Breast epithelium (tissue), 4 donors: Measurements from ENCODE around the gene TST. TPM values are rescaled to one million over a fixed set of nuclear protein-coding genes. Genes with fewer than 3 reads are reported as not detected.
A peak's percentile ranks its signal among the peaks of the same experiment; 100 is the strongest.

Experiments
- DNase-seq, 2 donors: peaks; one replicate each; pipeline ENCODE4 v3.0.0-alpha.2; 2019; ENCODE audit warnings: low spot score in 2 of 2
- H3K27ac ChIP-seq, 2 donors: fragments of 200-600 bp; sonication (generic) in 1 of 2; one replicate each; pipeline ENCODE4 v1.5.1; 2016 to 2019; ENCODE audit warnings: mild to moderate bottlenecking in 1 of 2
- H3K27me3 ChIP-seq, 2 donors: fragments of 200-600 bp; sonication (generic) in 1 of 2; one replicate each; pipeline versions ENCODE4 v1.5.1 to v1.6.0; 2017 to 2019; ENCODE audit warnings: control low read depth in 1 of 2, mild to moderate bottlenecking in 1 of 2
- H3K36me3 ChIP-seq: fragments of 200-600 bp; one replicate; pipeline ENCODE4 v1.5.1; 2019
- H3K4me1 ChIP-seq, 2 donors: fragments of 200-600 bp; sonication (generic); one replicate each; pipeline ENCODE4 v1.5.1; 2016 to 2019; ENCODE audit warnings: control low read depth in 1 of 2
- H3K4me3 ChIP-seq, 3 donors: fragments of 200-600 bp; sonication (generic); 1 replicate in 2 of 3; 2 replicates in 1 of 3; pipeline ENCODE4 v1.5.1; 2016 to 2019; ENCODE audit warnings: mild to moderate bottlenecking in 3 of 3, moderate library complexity in 2 of 3
- H3K9me3 ChIP-seq, 2 donors: fragments of 200-600 bp; sonication (generic) in 1 of 2; one replicate each; pipeline ENCODE4 v1.5.1; 2016 to 2019; ENCODE audit warnings: control low read depth in 1 of 2
- POLR2A ChIP-seq: fragments of 450-650 bp; IDR thresholded peaks from one replicate; pipeline ENCODE4 v1.6.1; 2016; ENCODE audit warnings: antibody characterized with exemption, mild to moderate bottlenecking, moderate library complexity
- POLR2AphosphoS5 ChIP-seq, 3 donors: sonication (generic); formaldehyde crosslinking; IDR thresholded peaks; one replicate each; pipeline ENCODE4 v1.6.1; 2017; ENCODE audit warnings: antibody characterized with exemption in 3 of 3
- intact Hi-C: fragments of 100-400 bp; cut with DNase I; formaldehyde crosslinking; loops from one replicate; pipeline ENCODE4 v1.15.1; 2023; ENCODE audit warnings: low total_unique reads
- total RNA-seq, 3 donors: library from RNA; depleted of rRNA; stranded (reverse); fragments of >200 nt; gene quantifications; one replicate each; pipeline ENCODE4 v1.1.0, GENCODE V29; 2016
- TF ChIP-seq, protein P1 (sequence below), 3 donors: fragments of 450-650 bp; IDR thresholded peaks; one replicate each; pipeline ENCODE4 v1.5.1; 2016 to 2017; ENCODE audit warnings: antibody characterized with exemption in 3 of 3, mild to moderate bottlenecking in 3 of 3, moderate library complexity in 3 of 3

TST gene
- total RNA-seq, 3 donors from 2014 or later: 51.1 to 68.0 (median 60.2) TPM

DNA sequence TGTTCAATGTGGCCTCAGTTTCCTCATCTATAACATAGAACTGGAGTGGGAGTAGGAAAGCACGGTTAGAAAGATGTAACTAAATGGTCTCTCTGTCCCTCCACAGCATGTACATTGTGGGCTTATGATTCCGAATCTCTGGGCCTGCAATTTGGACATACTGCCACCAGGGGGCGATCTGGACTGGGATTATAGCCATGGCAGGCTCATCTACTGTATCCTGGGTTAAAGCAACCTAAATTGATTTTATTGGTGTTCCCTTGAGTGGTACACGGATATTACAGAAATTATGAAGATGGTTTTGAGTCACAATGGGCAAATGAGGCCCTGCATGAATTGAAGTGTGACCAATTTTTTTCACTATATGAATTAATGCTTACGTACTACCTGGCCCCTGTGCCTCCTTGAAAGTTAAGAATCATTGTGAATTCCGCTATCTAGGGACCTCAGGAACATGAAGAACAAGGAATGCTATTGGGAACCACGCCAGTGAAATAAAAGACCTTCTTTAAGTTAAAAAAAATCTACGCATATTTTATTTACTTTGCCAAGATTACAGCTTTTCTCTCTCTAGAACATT is 32.9 kb downstream of the TST start:
- intact Hi-C loops: loop anchor here (10.0 kb wide), 1 partner anchor 192 kb away; no protein-coding TSS in a partner anchor
- no peak for TF ChIP-seq POLR2A
- TF ChIP-seq, protein P1, sequence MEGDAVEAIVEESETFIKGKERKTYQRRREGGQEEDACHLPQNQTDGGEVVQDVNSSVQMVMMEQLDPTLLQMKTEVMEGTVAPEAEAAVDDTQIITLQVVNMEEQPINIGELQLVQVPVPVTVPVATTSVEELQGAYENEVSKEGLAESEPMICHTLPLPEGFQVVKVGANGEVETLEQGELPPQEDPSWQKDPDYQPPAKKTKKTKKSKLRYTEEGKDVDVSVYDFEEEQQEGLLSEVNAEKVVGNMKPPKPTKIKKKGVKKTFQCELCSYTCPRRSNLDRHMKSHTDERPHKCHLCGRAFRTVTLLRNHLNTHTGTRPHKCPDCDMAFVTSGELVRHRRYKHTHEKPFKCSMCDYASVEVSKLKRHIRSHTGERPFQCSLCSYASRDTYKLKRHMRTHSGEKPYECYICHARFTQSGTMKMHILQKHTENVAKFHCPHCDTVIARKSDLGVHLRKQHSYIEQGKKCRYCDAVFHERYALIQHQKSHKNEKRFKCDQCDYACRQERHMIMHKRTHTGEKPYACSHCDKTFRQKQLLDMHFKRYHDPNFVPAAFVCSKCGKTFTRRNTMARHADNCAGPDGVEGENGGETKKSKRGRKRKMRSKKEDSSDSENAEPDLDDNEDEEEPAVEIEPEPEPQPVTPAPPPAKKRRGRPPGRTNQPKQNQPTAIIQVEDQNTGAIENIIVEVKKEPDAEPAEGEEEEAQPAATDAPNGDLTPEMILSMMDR (IDR thresholded peaks at IDR 0.05): peak in 1 of 3 donors; percentile 17
- TF ChIP-seq POLR2AphosphoS5 (IDR thresholded peaks at IDR 0.05): no peak
- H3K27ac ChIP-seq: no peak overlapping the region
- H3K4me1 ChIP-seq: no peaks in the 10 kb centered on the region
- no peaks in the 10 kb centered on the region for H3K36me3 ChIP-seq
- DNase-seq: no peak
- peaks cover 14 to 15% of the 10 kb centered on the region in 2 donors for H3K9me3 ChIP-seq
- H3K27me3 ChIP-seq: peaks cover 0 to 19% of the 10 kb centered on the region in 2 donors
- no peak overlapping the region for H3K4me3 ChIP-seq

DNA sequence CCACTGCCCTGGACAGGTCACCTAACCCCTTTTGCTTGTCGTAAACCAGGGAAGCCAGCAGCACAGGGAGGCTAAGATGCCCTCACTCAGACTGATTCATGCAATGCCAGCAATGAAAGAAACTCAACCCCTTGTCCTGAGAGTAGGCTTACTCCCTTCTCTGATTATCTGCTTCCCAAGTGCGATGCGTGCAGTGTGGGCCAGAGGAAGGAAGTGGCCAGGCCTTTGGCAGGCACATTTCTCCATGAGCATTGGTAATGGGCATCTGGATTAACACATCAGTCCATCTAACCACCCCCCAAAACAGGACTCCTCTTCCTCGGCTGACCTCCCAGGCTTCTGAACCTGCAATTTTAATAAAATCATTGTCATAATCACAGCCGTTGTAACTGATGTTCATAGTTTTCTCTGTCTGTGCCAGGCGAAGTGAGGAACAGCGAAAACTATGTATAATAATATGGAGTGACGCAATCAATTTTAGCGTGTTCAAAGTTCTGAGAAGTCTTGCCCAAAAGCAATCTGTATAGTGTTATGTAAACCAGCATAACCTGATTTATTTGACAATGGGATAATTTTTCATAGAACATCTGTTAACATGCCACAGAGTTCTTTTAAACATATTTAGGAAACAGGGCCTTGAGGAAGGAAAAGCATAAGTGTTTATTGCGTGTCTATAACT is 33.9 kb downstream of the TST start:
- Histone ChIP-seq H3K27me3 (peaks cover 0 to 9% of the 10 kb centered on the region in 2 donors), H3K36me3 (no peaks in the 10 kb centered on the region), H3K4me1 (no peaks in the 10 kb centered on the region), H3K9me3 (peaks cover 14 to 15% of the 10 kb centered on the region in 2 donors), H3K4me3 (no peak overlapping the region), H3K27ac (no peak overlapping the region)
- TF ChIP-seq POLR2A: no peak
- intact Hi-C loops: loop anchor here (10.0 kb wide), 1 partner anchor 191 kb away; no protein-coding TSS in a partner anchor
- DNase-seq: no peak

DNA sequence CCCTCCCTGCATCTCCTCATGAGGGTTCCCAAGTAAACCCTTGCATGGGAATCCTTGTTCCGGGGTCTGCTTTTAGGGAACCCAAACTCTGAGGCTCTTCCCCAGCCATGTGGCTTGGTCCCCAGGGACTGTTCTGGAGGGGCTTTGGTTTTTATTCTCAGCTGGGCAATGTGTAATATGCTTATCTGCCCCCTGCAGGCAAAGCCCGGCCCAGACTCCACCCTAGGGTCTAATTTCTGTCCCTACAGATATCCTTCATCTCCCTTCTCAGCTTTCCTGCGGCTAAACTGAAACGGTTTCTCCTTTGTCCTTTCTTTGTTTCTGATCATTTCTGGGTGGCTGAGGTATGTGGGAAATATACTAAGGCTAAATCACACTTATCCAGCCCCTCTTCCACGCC is 37.1 kb downstream of the TST start:
- H3K27me3 ChIP-seq: no peaks in the 10 kb centered on the region
- intact Hi-C loops: loop anchor here (10.0 kb wide), 1 partner anchor 187 kb away; no protein-coding TSS in a partner anchor
- no peak for DNase-seq
- no peaks in the 10 kb centered on the region for H3K36me3 ChIP-seq
- no peak overlapping the region for H3K4me3 ChIP-seq
- no peaks in the 10 kb centered on the region for H3K4me1 ChIP-seq
- TF ChIP-seq, protein P1 (IDR thresholded peaks at IDR 0.05): no peak
- TF ChIP-seq POLR2AphosphoS5 (IDR thresholded peaks at IDR 0.05) (no peak), POLR2A (no peak)
- H3K27ac ChIP-seq: no peak overlapping the region
- peaks cover 14 to 15% of the 10 kb centered on the region in 2 donors for H3K9me3 ChIP-seq

DNA sequence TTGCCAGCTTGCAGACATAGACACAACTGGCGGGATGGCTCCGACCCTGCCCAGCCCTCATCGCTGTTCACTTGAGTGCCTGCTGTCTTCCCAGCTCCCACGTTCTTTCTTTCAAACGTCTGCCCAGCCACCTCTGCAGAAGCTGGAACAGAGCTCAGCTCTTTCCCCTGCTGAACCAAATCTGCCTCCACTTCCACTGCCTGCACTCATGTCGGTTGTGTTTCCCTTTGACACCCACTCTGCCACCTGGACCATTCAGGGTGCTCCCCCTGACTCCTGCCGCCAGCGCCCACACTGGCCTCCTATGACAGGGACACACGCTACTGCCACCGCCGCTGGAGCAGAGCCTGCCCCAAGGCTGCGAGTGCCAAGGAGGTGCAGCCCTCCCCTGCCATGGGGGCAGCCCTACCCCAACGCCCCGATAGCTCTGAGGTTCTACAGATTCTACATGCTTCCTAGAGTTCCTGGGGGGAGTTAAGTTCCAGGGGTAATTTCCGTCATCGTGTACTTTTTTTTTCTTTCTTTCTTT is 37.9 kb downstream of the TST start:
- no peaks in the 10 kb centered on the region for H3K27me3 ChIP-seq
- TF ChIP-seq POLR2AphosphoS5 (IDR thresholded peaks at IDR 0.05) (no peak), POLR2A (no peak)
- TF ChIP-seq, protein P1 (IDR thresholded peaks at IDR 0.05): no peak
- peak overlapping the region in 1 of 2 donors; percentile 32 for H3K27ac ChIP-seq
- no peaks in the 10 kb centered on the region for H3K4me1 ChIP-seq
- no peak overlapping the region for H3K4me3 ChIP-seq
- no peaks in the 10 kb centered on the region for H3K36me3 ChIP-seq
- peaks cover 12 to 14% of the 10 kb centered on the region in 2 donors for H3K9me3 ChIP-seq
- DNase-seq: no peak
- intact Hi-C loops: loop anchor here (10.0 kb wide), 1 partner anchor 187 kb away; no protein-coding TSS in a partner anchor

DNA sequence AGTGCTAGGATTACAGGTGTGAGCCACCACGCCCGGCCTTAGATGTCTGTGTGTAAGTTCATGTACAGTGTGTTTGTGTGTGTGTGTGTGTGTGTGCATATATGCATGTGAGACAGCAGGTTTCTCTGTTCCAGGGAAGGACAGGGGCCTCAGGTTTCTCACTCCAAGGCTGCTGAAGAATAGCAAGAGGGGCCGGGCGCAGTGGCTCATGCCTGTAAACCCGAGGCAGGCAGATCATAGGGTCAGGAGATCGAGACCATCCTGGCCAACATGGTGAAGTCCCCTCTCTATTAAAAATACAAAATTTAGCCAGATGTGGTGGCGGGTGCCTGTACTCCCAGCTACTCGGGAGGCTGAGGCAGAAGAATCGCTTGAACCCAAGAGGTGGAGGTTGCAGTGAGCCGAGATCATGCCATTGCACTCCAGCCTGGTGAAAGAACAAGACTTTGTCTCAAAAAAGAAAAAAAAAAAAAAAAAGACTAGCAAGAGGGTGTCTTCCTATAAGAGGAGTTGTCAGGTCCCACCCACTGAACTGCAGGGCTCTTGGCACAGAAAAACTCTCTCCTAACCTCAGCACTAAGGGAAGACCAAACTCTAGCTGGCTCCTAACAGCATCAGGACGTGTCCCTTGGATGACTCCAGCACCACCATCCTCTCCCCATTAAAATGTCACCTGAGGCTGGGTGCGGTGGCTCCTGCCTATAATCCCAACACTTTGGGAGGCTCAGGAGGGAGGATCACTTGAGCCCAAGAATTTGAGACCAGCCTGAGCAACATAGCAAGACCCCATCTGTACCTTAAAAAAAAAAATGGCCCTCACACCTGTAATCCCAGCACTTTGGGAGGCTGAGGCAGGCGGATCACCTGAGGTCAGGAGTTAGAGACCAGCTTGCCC is 40.0 kb downstream of the TST start:
- Histone ChIP-seq H3K9me3 (no peaks in the 10 kb centered on the region), H3K36me3 (no peaks in the 10 kb centered on the region), H3K27me3 (no peaks in the 10 kb centered on the region), H3K4me1 (no peaks in the 10 kb centered on the region), H3K27ac (no peak overlapping the region), H3K4me3 (no peak overlapping the region)
- no peak for TF ChIP-seq POLR2A
- TF ChIP-seq, protein P1 (IDR thresholded peaks at IDR 0.05): no peak
- no peak for TF ChIP-seq POLR2AphosphoS5 (IDR thresholded peaks at IDR 0.05)
- DNase-seq: no peak
- intact Hi-C loops: loop anchor here (5.0 kb wide), 1 partner anchor 122 kb away; no protein-coding TSS in a partner anchor
